Uterus (tissue), 2 donors: Measurements from ENCODE around the gene FYCO1.

ENCODE experiments used
- POLR2A ChIP-seq, 2 donors: fragments of 450-650 bp; IDR thresholded peaks; one replicate each; pipeline ENCODE4 v1.6.1; 2016; ENCODE audit warnings: antibody characterized with exemption in 2 of 2, mild to moderate bottlenecking in 1 of 2, moderate library complexity in 1 of 2
- TF ChIP-seq, protein P1 (sequence below), 4 experiments: fragments of 200-600 bp in 2 of 4; fragments of 450-650 bp in 2 of 4; sonication (generic) in 2 of 4; IDR thresholded peaks; one replicate each; pipeline ENCODE4 v1.5.1; 2016 to 2019; ENCODE audit warnings: antibody characterized with exemption in 4 of 4, mild to moderate bottlenecking in 2 of 4, moderate library complexity in 1 of 4

DNA sequence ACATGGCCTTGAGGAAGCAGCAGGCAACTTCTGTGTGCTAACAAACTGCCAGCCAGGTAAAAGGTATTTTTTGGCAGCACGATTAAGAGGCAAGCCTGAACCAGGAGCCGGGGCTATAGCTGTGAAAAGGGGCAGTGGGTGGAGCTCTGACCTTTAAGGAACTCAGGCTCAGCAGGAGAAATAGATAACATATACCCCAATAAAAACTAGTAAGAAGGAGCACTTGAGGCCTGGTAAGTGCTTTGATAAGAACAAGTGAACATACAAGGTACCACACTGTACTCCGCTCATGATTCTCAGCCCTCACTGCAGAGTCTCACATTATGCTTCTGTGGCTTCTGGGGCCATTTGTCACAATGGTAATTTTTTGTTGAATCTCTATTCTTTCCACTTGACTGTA, 5.4 kb downstream of the FYCO1 start:
- TF ChIP-seq, protein P1, sequence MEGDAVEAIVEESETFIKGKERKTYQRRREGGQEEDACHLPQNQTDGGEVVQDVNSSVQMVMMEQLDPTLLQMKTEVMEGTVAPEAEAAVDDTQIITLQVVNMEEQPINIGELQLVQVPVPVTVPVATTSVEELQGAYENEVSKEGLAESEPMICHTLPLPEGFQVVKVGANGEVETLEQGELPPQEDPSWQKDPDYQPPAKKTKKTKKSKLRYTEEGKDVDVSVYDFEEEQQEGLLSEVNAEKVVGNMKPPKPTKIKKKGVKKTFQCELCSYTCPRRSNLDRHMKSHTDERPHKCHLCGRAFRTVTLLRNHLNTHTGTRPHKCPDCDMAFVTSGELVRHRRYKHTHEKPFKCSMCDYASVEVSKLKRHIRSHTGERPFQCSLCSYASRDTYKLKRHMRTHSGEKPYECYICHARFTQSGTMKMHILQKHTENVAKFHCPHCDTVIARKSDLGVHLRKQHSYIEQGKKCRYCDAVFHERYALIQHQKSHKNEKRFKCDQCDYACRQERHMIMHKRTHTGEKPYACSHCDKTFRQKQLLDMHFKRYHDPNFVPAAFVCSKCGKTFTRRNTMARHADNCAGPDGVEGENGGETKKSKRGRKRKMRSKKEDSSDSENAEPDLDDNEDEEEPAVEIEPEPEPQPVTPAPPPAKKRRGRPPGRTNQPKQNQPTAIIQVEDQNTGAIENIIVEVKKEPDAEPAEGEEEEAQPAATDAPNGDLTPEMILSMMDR (IDR thresholded peaks at IDR 0.05), result no peak
- no peak for TF ChIP-seq POLR2A (IDR thresholded peaks at IDR 0.05)
